ENCODE measurements around the gene TGM5.

DNA sequence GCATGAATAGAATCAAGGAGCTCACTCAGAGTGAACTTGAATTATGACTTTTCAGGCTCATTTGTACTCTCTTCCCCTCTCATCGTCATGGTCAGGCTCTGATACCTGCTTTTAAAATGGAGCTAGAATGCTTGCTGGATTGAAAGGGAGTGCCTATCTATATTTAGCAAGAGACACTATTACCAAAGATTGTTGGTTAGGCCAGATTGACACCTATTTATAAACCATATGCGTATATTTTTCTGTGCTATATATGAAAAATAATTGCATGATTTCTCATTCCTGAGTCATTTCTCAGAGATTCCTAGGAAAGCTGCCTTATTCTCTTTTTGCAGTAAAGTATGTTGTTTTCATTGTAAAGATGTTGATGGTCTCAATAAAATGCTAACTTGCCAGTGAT, 71.9 kb downstream of the TGM5 start:
- no peak for TF ChIP-seq POLR2A (IDR thresholded peaks at IDR 0.05; ENCODE audit: low read depth, low read length)
- TF ChIP-seq POLR2AphosphoS5 (IDR thresholded peaks at IDR 0.05; ENCODE audit: low read depth, low read length) = no peak
